ENCODE results near the gene CDKN1A. TPM values are rescaled to one million over a fixed set of nuclear protein-coding genes. Genes with fewer than 3 reads are reported as not detected.
A peak's percentile ranks its signal among the peaks of the same experiment; 100 is the strongest.

CDKN1A gene
- total RNA-seq, 4 donors from 2014 or later = 86.8 to 209 (median 131) TPM

DNA sequence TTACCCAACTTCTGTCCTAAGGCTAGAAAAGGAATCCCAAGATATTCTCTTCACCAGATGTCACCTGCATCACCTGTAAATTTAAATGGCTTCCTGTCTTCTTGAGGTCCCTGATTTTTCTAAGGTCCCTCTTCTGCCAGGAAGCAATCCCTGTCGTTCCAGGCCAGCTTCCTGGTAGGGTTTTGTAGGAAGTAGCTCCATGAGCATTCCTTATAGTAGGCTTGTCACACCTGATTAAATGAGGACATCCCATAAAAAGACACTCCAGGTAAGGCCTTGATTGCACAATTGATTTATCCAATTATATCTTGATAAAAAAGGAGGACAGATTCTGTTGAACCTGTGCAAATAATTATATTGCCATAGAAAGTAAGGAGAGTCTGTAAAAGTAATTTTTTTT is 27.8 kb downstream of the CDKN1A start:
- Histone ChIP-seq H3K36me3 (no peaks in the 10 kb centered on the region), H3K9me3 (no peaks in the 10 kb centered on the region), H3K4me3 (no peak overlapping the region), H3K27me3 (no peaks in the 10 kb centered on the region), H3K27ac (no peak overlapping the region), H3K4me1 (peaks cover 3 to 8% (median 6%) of the 10 kb centered on the region in 3 donors)
- intact Hi-C loops (cut with DNase I) = no loop called here
- DNase-seq = no peak
- TF ChIP-seq, protein P1, sequence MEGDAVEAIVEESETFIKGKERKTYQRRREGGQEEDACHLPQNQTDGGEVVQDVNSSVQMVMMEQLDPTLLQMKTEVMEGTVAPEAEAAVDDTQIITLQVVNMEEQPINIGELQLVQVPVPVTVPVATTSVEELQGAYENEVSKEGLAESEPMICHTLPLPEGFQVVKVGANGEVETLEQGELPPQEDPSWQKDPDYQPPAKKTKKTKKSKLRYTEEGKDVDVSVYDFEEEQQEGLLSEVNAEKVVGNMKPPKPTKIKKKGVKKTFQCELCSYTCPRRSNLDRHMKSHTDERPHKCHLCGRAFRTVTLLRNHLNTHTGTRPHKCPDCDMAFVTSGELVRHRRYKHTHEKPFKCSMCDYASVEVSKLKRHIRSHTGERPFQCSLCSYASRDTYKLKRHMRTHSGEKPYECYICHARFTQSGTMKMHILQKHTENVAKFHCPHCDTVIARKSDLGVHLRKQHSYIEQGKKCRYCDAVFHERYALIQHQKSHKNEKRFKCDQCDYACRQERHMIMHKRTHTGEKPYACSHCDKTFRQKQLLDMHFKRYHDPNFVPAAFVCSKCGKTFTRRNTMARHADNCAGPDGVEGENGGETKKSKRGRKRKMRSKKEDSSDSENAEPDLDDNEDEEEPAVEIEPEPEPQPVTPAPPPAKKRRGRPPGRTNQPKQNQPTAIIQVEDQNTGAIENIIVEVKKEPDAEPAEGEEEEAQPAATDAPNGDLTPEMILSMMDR (IDR thresholded peaks at IDR 0.05) = no peak
- TF ChIP-seq POLR2A (IDR thresholded peaks at IDR 0.05) = no peak
- 71 to 73% methylated on average over 1 of the region's 1 CpG for WGBS, 2 donors

DNA sequence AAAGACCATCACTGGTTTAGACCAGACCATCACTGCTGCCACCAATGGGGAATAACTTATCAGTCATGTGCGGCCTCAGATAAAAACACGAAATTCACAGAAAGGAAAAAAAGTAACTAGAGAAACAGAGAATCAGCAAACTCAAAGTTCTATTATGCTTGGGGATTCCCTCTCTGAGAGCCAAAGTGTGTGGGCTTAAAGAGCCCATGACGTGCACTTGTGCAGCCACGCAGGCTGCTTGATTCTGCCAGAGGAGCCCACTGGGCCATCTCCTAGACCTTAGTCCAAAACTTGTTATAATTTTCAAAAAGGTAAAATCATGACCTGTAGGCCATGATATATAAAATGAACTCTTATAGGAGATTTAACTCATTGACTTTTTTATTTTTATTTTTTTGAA is 34.3 kb downstream of the CDKN1A start:
- WGBS, 2 donors = 84 to 86% methylated on average over 4 of the region's 4 CpGs
- no peak for DNase-seq
- H3K27ac ChIP-seq = no peak overlapping the region

DNA sequence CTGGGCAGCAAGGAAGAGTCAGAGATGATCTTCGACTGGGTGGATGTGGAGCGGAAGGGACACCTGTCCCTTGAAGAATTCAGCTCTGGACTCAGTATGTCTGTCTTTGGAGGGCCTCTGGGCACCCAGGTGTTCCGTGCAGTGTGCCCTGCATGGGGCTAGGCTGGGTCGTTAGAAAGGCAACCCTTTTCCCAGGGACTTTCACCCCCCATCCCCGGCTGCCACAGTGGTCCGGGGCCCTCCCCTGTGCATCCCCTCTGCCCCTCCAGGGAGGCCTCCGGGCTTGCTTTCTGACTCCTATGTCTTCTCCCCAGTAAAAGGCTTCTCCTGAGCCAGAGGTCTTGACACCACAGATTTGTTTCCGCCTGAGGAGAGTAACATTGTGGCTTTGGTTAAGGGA is 35.3 kb downstream of the CDKN1A start:
- 90% methylated on average over 8 of the region's 8 CpGs; no CpG with 5 or more reads in 1 of the 2 donors for WGBS, 2 donors
- intact Hi-C loops (cut with DNase I) = no loop called here
- Histone ChIP-seq H3K4me3 (no peak overlapping the region), H3K9me3 (no peaks in the 10 kb centered on the region), H3K4me1 (peaks cover 10 to 30% (median 11%) of the 10 kb centered on the region in 3 donors), H3K27ac (no peak overlapping the region), H3K27me3 (no peaks in the 10 kb centered on the region), H3K36me3 (no peaks in the 10 kb centered on the region)
- no peak for DNase-seq
- TF ChIP-seq, protein P1 (IDR thresholded peaks at IDR 0.05) = no peak
- no peak for TF ChIP-seq POLR2A (IDR thresholded peaks at IDR 0.05)

More for the DNA sequence above, 34.3 kb downstream of the CDKN1A start:
- TF ChIP-seq, protein P1 (IDR thresholded peaks at IDR 0.05) = no peak
- no peak for TF ChIP-seq POLR2A (IDR thresholded peaks at IDR 0.05)
- Histone ChIP-seq H3K9me3 (no peaks in the 10 kb centered on the region), H3K27me3 (no peaks in the 10 kb centered on the region), H3K4me1 (peaks cover 8 to 23% (median 10%) of the 10 kb centered on the region in 3 donors), H3K36me3 (no peaks in the 10 kb centered on the region), H3K4me3 (no peak overlapping the region)
- intact Hi-C loops (cut with DNase I) = no loop called here

DNA sequence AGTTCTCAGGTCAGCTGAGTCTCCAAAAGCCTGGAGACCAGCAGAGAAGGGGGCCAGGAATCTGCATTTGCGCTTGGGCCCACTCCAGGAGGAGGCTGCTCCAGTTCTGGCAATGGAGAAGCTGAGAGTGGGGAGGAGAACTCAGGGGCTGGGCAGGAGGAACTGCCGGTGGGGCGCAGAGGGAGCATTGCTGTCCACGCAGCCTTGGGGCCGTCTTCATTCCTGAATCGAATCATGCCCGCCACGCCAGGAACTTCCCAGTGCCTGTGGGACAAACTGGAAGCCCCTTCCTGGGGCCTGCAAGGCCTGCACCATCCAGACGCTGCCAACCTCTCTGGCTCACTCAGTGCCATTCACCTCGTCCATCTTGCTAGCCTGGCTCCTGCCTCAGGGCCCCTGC is 36.0 kb downstream of the CDKN1A start:
- no peaks in the 10 kb centered on the region for H3K36me3 ChIP-seq
- TF ChIP-seq POLR2A (IDR thresholded peaks at IDR 0.05) = no peak
- TF ChIP-seq, protein P1 (IDR thresholded peaks at IDR 0.05) = no peak
- WGBS, 2 donors = 81 to 88% methylated on average over 6 to 9 of the region's 10 CpGs
- intact Hi-C loops (cut with DNase I) = no loop called here
- DNase-seq = no peak
- peaks cover 10 to 30% (median 11%) of the 10 kb centered on the region in 3 donors for H3K4me1 ChIP-seq
- no peaks in the 10 kb centered on the region for H3K9me3 ChIP-seq
- no peaks in the 10 kb centered on the region for H3K27me3 ChIP-seq
- no peak overlapping the region for H3K27ac ChIP-seq
- H3K4me3 ChIP-seq = no peak overlapping the region

DNA sequence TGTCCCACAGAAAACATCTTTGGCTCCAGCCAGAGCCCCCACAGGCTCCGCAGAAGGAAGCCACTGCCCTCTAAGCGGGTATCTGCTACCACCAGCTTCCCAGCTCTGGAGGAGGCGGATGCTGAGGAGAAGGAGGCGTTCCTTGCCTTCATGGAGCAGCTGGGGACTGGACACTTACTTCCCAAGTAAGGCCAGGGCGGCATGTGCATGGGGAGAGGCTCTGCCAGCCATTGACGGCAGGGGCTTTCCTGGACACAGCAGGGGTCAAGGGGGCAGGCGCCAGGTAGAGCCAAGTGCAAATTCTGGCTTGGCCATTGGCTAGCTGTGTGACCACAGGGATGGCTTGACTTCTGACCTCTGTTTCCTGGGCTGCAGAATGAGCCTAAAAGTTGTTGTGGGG is 37.0 kb downstream of the CDKN1A start:
- 74 to 100% methylated on average over 1 to 3 of the region's 7 CpGs for WGBS, 2 donors
- TF ChIP-seq POLR2A (IDR thresholded peaks at IDR 0.05) = no peak
- TF ChIP-seq, protein P1 (IDR thresholded peaks at IDR 0.05) = no peak
- H3K36me3 ChIP-seq = no peaks in the 10 kb centered on the region
- H3K27ac ChIP-seq = peak overlapping the region in 3 of 4 donors; percentile 54 to 69 (median 69)
- H3K4me3 ChIP-seq = no peak overlapping the region
- DNase-seq = no peak
- no peaks in the 10 kb centered on the region for H3K9me3 ChIP-seq
- H3K27me3 ChIP-seq = no peaks in the 10 kb centered on the region
- H3K4me1 ChIP-seq = peaks cover 10 to 33% (median 11%) of the 10 kb centered on the region in 3 donors
- intact Hi-C loops (cut with DNase I) = no loop called here
